HepG2 (cell line): Measurements from ENCODE around the gene LRRN4. TPM values are rescaled to one million over a fixed set of nuclear protein-coding genes. Genes with fewer than 3 reads are reported as not detected.
A peak's percentile ranks its signal among the peaks of the same experiment; 100 is the strongest.

Source experiments
- ASH2L ChIP-seq: fragments of 300-600, 200-600 bp; sonication (generic); IDR thresholded peaks from 2 replicates; pipeline ENCODE4 v1.7.0; 2017; ENCODE audit warnings: low read depth, mild to moderate bottlenecking, moderate library complexity, mixed read lengths, low read length; ENCODE audit not compliant: insufficient read length
- ELF3 ChIP-seq: IDR thresholded peaks from 2 replicates; pipeline ENCODE4 v1.6.1; 2016; ENCODE audit warnings: missing genetic modification reagents, missing compliant biosample characterization
- ESRRA ChIP-seq: sonication (generic); formaldehyde crosslinking; IDR thresholded peaks from 2 replicates; pipeline ENCODE4 v1.5.1; 2020; ENCODE audit warnings: mild to moderate bottlenecking, low read depth, missing genetic modification reagents
- FOXA3 ChIP-seq: IDR thresholded peaks from 2 replicates; pipeline ENCODE4 v1.6.1; 2016; ENCODE audit warnings: missing genetic modification reagents, missing compliant biosample characterization
- KLF15 ChIP-seq: sonication (generic); formaldehyde crosslinking; IDR thresholded peaks from 2 replicates; pipeline ENCODE4 v1.8.1; 2023; ENCODE audit warnings: borderline replicate concordance, mild to moderate bottlenecking, inconsistent platforms, missing genetic modification reagents, mixed read lengths
- NONO ChIP-seq, 2 experiments: fragments of 450-650 bp in 1 of 2; sonication (generic) in 1 of 2; formaldehyde crosslinking in 1 of 2; IDR thresholded peaks in 1 of 2; conservative IDR thresholded peaks in 1 of 2; 2 replicates each; pipeline versions ENCODE4 v1.6.1 to v1.8.0; 2017 to 2022; ENCODE audit warnings: mild to moderate bottlenecking in 1 of 2, missing genetic modification reagents in 1 of 2, moderate library complexity in 1 of 2
- NR0B2 ChIP-seq: sonication (generic); formaldehyde crosslinking; IDR thresholded peaks from 2 replicates; pipeline ENCODE4 v1.4.0; 2020; ENCODE audit warnings: mild to moderate bottlenecking, missing genetic modification reagents
- POGK ChIP-seq: sonication (generic); formaldehyde crosslinking; conservative IDR thresholded peaks from 2 replicates; pipeline ENCODE4 v1.8.0; 2022; ENCODE audit warnings: mild to moderate bottlenecking, moderate library complexity, missing genetic modification reagents
- POLR2AphosphoS2 ChIP-seq: IDR thresholded peaks from 2 replicates; pipeline ENCODE4 v1.6.1; 2011; ENCODE audit warnings: low read depth, low read length, improper control_type of control experiment
- RFXAP ChIP-seq: sonication (generic); formaldehyde crosslinking; IDR thresholded peaks from 2 replicates; pipeline ENCODE4 v1.4.0; 2020; ENCODE audit warnings: missing genetic modification reagents, borderline replicate concordance
- SAP130 ChIP-seq: IDR thresholded peaks from 2 replicates; pipeline ENCODE4 v1.6.1; 2016; ENCODE audit warnings: low read depth
- SKI ChIP-seq: fragments of 450-650 bp; IDR thresholded peaks from one replicate; pipeline ENCODE4 v1.6.1; 2018; ENCODE audit warnings: mild to moderate bottlenecking; ENCODE audit not compliant: partially characterized antibody
- TEAD2 ChIP-seq: sonication (generic); formaldehyde crosslinking; IDR thresholded peaks from 2 replicates; pipeline ENCODE4 v1.9.0; 2021; ENCODE audit warnings: missing genetic modification reagents
- ZFP90 ChIP-seq: sonication (generic); formaldehyde crosslinking; IDR thresholded peaks from 2 replicates; pipeline ENCODE4 v1.8.0; 2022; ENCODE audit warnings: missing genetic modification reagents, mild to moderate bottlenecking, inconsistent platforms, borderline replicate concordance
- ZIK1 ChIP-seq: sonication (generic); formaldehyde crosslinking; IDR thresholded peaks from 2 replicates; pipeline ENCODE4 v1.5.0; 2020; ENCODE audit warnings: mild to moderate bottlenecking, low read depth, missing genetic modification reagents, borderline replicate concordance
- ZKSCAN1 ChIP-seq: fragments of 150-350 bp; IDR thresholded peaks from 2 replicates; pipeline ENCODE4 v1.6.1; 2014; ENCODE audit warnings: low read length
- ZNF180 ChIP-seq: sonication (generic); formaldehyde crosslinking; IDR thresholded peaks from 2 replicates; pipeline ENCODE4 v1.4.0; 2020; ENCODE audit warnings: low read depth, missing genetic modification reagents, borderline replicate concordance
- ZNF234 ChIP-seq: sonication (generic); formaldehyde crosslinking; conservative IDR thresholded peaks from 2 replicates; pipeline ENCODE4 v1.5.1; 2020; ENCODE audit warnings: mild to moderate bottlenecking, missing genetic modification reagents
- ZNF33B ChIP-seq: sonication (generic); formaldehyde crosslinking; IDR thresholded peaks from 2 replicates; pipeline ENCODE4 v1.5.1; 2020; ENCODE audit warnings: mild to moderate bottlenecking, missing genetic modification reagents
- ZNF609 ChIP-seq: sonication (generic); formaldehyde crosslinking; IDR thresholded peaks from 2 replicates; pipeline ENCODE4 v1.4.0; 2020; ENCODE audit warnings: mild to moderate bottlenecking, missing genetic modification reagents, borderline replicate concordance
- ZNF619 ChIP-seq: sonication (generic); formaldehyde crosslinking; IDR thresholded peaks from 2 replicates; pipeline ENCODE4 v1.4.0; 2020; ENCODE audit warnings: mild to moderate bottlenecking, missing genetic modification reagents
- ZNF704 ChIP-seq: sonication (generic); formaldehyde crosslinking; IDR thresholded peaks from 2 replicates; pipeline ENCODE4 v1.8.1; 2023; ENCODE audit warnings: mild to moderate bottlenecking, inconsistent platforms, moderate library complexity, missing genetic modification reagents, borderline replicate concordance
- ZSCAN30 ChIP-seq: sonication (generic); formaldehyde crosslinking; IDR thresholded peaks from 2 replicates; pipeline ENCODE4 v1.5.0; 2020; ENCODE audit warnings: mild to moderate bottlenecking, missing genetic modification reagents
- polyA plus RNA-seq, 8 experiments: library from polyadenylated mRNA; depleted of rRNA in 3 of 8; stranded (reverse) in 7 of 8; unstranded in 1 of 8; fragments of >200 nt; fragmentation: Illumina TruSeq in 4 of 8; extraction: Trizol in 4 of 8; gene quantifications; 2 replicates each; pipeline versions ENCODE4 v1.2.1 to v1.2.3, GENCODE V29; 2011 to 2016; ENCODE audit warnings: low read depth in 4 of 8, missing spikeins in 1 of 8, mixed read lengths in 1 of 8; ENCODE audit not compliant: insufficient read depth in 1 of 8
- total RNA-seq, 5 experiments: library from RNA; depleted of rRNA; stranded (reverse); fragments of >200 nt; fragmentation: Illumina TruSeq; extraction: Trizol; gene quantifications; 2 replicates each; pipeline ENCODE4 v1.2.3, GENCODE V29; 2016; ENCODE audit warnings: low read depth in 1 of 5

LRRN4 gene
- total and polyA plus RNA-seq, 2 of the 13 experiments (the other 11 are each of a cell fraction or from before 2014, with no cell fraction given) = 0.15 to 0.20 TPM

- TF ChIP-seq ZNF704 (no peak), ZSCAN30 (no peak), SAP130 (CRISPR knock-in tag) (peak; percentile 61), ZNF180 (CRISPR knock-in tag) (no peak), ZFP90 (CRISPR knock-in tag) (no peak), ELF3 (CRISPR knock-in tag) (peak; percentile 44; the same call in 1 of the 2 replicates), ZKSCAN1 (no peak), ESRRA (CRISPR knock-in tag) (no peak), ASH2L (peak; percentile 77), ZNF609 (CRISPR knock-in tag) (peak; percentile 34; the same call in 1 of the 2 replicates), POGK (CRISPR knock-in tag) (no peak), ZNF234 (no peak), NR0B2 (CRISPR knock-in tag) (no peak), RFXAP (no peak), SKI (peak; percentile 73), ZIK1 (CRISPR knock-in tag) (no peak), KLF15 (CRISPR knock-in tag) (no peak), POLR2AphosphoS2 (no peak), NONO (IDR thresholded peaks at IDR 0.05) (no peak), NONO (CRISPR knock-in tag; conservative IDR thresholded peaks at IDR 0.05) (no peak), TEAD2 (CRISPR knock-in tag) (no peak), ZNF619 (CRISPR knock-in tag) (no peak), FOXA3 (CRISPR knock-in tag) (peak; percentile 45), ZNF33B (CRISPR knock-in tag) (no peak)
Observed at GRCh38 chr20:6095409-6095808, 41.5 kb upstream of the LRRN4 start (continued).
